NCI-H82 treated with DMSO at 0.1 percent for 48 hours (cell line): Measurements from ENCODE around the gene HK2.
A peak's percentile ranks its signal among the peaks of the same experiment; 100 is the strongest.
"Not testable (repeated sequence)": the region's sequence is repeated elsewhere in the genome, so short reads cannot be mapped to it uniquely, and the experiment has no call there.

Experiments
- DNase-seq: peaks from one replicate; lab custom pipeline; 2025; ENCODE audit not compliant: unreplicated experiment; lab: John Stamatoyannopoulos, UW

HK2 gene

DNA sequence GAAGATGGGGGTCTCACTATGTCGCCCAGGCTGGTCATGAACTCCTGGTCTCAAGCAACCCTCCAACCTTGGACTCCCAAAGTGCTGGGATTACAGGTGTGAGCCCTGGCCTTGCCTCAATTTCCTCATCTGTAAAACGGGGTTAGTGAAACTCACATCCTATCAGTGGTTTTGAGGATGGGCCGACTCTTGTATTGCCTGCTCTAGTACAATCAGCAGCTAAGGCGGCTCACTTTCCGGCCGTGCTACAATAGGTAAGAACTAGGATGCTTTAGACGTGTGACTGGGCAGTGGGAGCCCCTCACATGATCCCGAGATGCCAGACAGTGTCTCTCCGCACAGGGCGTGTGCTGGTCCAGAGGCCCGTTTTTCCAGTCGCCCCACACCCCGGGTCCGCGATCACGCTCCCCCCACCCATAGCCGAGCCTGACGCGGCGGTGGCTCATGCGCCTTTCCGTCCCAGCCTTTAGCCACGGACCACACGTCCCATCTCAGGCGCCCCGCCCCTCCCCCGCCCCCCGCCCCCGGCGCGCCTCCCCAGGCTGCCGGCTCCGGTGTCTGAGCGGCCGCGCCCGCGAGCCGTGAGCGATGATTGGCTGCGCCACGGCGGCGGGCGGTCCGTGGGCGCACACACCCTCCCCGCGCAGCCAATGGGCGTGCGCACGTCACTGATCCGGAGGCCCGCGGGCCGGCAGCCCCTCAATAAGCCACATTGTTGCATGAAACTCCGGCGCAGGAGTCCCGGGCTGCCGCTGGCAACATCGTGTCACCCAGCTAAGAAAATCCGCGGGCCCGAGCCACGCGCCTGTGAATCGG is at the start of gene HK2:
Gene HK2 (plus strand): TSS at position 710 of the 816 bp plus-strand sequence. CDS start 454 bp downstream, outside the sequence.
- DNase-seq = peak; percentile 73

DNA sequence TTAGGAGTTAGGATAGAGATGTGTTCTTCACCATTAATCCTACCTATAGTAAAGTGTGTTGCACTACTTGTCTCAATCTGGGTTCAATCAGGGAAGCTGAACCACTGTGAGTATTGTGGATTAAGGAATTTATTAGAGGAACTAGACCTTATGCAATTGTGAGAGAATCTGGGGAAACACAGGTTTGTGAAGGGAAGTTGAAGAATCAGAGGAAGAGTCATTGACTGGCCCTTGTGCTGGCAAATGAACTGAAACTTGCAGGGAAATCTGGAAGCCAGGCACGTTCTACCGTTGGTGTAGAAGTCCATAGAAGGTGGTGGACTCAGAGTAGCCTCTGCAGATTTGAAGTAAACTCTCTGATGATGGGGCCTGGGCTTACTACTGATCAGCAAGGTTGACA is 44.7 kb upstream of the HK2 start:
- DNase-seq = no peak

DNA sequence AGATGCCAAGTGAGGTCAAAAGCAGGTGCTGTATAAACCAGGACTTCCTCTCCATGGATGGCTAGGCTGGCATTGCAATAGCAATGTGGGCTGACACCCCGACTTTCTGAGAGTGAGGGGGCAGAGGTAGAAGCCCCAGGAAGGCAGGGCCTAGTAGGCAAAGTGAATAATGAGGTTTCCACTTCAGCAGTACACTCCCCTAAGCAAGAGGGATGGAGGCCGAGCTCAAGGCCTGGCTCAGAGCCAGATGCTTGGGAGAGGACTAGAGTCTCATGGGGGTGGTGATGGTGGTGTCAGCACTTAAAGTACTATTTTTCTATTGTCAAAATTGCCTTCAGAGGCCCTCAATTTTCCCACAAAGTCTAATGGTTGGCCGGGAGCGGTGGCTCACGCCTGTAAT is 41.6 kb upstream of the HK2 start:
- DNase-seq = no peak

DNA sequence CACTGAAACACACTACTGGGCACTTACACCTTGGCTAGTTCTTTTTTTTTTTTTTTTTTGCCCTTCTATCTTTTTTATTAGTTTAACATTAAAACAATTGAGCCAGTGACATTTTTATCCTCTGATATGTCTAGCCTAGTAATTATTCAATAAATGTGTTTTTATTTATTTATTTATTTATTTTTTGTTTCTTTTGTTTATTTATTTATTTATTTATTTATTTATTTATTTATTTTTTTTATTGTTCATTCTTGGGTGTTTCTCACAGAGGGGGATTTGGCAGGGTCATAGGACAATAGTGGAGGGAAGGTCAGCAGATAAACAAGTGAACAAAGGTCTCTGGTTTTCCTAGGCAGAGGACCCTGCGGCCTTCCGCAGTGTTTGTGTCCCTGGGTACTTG is 39.0 kb upstream of the HK2 start:
- not testable (repeated sequence) for DNase-seq

DNA sequence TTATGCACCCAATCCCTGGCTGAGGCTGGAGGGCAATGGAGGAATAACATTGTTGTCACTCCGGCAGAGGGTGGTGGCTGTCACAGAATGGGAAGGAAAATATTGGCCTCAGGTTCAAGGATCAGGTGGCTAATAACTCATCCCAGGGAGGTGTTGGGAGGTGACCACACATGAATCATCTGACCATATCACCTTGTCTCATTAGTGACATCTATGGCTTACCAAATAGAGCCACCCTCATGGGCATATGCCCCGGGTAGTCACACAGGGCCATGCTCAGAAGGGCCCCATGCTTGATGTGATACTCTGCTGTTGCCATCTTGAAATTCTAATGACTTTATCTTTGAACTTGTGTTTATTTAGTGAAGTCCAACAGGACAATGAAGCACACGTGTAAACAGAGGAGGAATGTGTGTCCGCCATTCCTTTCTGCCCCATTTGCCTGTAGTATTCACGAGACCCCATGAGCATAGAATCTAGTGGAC is 27.5 kb upstream of the HK2 start:
- no peak for DNase-seq

DNA sequence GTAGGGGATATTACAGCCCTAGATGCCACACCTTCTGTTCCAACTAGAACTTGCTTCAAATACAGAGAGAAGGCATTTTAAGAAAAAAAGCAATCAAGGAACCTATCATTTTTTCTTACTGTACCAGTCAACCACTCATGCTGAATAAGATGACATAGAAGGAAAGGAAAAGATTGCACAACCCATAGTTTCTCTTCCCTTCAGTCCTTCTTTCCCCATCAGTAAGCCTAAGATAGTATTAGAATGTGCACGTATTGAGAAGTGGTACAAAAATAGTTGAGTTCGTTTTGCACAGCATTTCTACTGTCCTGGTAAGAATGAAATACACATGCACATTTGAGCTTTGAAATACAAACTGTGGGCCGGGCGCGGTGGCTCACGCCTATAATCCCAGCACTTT is 27.0 kb upstream of the HK2 start:
- DNase-seq = no peak

DNA sequence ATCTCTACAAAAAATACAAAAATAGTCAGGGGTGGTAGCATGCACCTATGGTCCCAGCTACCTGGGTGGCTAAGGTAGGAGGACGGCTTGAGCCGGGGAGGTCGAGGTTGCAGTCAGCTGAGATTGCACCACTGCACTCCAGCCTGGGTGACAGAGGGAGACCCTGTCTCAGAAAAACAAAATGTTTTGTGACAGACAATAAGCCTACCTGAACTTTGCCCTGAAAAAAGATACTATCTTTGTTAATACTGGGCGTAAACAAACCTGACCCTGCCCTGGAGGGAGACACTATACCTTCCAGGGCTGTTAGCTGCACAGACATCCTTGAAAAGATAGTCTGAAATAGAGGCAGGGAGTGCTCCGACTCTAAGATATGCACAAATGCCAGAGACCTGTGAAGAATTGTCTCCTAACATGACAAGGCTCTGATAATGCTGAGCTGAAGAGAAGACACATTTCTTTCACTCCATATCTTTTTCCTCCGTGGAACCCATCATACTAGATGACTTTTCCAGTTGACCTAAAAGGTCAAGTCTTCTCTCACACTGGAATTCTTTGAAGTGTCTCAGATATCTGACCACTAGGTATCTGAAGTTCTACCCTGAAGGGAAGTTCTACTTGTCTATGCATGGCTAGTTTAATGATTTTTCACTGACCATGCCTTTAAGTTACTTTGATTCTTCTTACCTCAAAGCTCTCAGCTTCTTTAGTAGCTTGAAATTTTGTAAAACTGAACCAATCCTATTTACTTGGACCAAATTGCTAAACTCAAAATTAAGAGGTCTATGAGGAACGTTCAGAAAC is 20.9 kb upstream of the HK2 start:
- DNase-seq = no peak

DNA sequence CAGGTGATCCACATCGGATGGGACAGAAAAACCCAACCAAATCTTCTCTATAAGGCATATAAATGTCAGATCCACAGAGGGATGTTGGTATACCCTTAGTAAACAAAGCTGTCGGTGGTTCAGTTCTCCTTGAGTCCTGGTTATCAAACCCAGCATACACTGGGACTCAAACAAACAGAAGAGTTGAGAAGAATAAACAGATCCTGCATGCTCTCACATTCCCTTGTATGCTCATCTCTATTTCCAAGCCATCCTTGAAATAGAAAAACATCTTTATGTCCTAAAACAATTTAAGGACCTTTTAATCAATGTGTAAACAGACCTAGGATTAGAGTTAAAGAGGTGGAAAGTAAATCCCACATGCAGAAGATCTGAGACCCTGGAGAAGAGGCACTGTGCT is 19.8 kb upstream of the HK2 start:
- no peak for DNase-seq

DNA sequence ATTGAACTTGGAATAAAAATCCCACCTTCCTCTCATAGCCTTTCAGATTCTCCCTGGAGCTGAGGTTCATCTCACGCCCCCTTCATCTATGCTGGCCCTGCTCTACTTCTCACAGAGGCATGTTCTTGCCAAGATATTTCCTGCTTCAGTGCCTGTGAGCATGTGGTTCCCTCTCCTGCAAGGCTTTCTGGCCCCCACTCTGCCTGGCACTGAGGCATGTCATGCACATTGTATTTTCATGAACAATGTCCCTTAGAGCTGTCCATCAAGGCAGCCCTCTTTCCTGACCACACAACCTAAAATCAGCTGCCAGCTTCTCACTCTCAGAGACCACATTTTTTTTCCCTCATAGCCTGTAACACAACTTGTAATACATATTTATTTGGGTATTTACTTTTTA is 18.0 kb upstream of the HK2 start:
- no peak for DNase-seq

DNA sequence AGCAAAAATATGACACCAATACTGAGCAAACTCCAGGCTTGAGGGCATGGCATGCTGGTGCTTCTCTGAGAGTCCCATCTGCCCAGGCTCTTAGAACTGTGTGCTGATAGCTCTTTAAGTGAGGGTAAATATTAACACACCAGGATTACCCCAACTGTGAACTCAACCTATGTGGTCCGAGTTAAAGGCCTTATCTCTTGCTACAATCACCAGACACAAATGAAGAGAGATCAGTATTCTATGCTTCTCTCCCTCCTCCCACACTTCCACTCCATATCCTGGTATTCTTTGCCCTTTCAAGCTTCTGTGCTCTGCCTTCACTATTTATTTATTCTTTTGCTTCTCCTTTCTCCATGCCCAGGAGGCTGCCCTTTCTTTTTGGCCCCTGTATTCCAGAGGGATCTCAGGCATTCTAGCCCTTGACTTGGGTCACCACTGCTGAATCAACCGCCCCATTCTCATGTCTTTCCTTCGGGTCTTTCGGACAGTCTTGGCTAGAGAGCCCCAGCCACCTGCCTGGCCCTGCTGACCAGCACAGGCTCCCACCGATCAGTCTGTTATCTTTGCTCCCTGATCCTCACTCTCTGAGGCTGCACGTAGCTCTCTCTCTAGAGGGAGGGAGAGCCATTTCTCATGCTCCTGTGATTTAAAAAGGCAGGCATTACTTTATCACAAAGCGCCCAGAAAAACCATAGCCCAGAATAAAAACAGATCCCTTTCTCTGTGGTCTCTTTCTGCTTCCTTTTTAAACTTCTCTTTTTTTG is 17.2 kb upstream of the HK2 start:
- DNase-seq = no peak

DNA sequence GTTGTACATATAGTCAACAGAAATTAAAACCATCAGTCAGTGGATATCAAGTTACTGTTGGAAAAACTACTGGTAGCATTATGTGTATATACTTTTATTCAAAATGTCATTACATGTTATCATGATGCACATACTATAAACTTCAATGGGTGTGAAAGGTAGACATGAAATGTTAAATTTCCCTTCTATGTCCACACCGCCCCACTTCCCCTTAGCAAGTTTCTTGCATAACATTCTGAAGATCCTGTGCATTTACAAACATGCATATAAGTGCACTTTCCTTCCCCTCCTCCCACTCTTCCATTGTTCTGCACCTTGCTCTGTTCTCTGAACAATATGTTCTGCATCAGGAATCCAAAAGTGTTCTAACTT is 16.6 kb upstream of the HK2 start:
- no peak for DNase-seq

DNA sequence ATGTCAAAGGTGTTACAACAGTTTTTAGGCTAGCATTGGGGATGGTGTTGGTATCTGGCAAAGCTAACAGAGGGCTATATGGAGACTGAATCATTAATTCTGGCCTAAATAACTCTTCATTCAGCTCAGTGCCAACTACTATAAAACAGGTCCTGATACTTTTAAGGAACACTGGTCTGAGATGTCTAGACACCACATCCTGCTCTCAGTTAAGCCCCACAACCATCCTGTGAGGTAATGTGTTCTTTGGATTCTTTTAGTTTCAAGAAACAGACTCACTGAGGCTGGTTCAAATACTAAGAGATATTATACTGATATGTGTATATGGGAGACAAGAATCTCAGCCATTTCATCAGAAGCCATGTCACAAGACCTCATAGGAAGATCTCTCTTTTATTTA is 14.2 kb upstream of the HK2 start:
- no peak for DNase-seq

DNA sequence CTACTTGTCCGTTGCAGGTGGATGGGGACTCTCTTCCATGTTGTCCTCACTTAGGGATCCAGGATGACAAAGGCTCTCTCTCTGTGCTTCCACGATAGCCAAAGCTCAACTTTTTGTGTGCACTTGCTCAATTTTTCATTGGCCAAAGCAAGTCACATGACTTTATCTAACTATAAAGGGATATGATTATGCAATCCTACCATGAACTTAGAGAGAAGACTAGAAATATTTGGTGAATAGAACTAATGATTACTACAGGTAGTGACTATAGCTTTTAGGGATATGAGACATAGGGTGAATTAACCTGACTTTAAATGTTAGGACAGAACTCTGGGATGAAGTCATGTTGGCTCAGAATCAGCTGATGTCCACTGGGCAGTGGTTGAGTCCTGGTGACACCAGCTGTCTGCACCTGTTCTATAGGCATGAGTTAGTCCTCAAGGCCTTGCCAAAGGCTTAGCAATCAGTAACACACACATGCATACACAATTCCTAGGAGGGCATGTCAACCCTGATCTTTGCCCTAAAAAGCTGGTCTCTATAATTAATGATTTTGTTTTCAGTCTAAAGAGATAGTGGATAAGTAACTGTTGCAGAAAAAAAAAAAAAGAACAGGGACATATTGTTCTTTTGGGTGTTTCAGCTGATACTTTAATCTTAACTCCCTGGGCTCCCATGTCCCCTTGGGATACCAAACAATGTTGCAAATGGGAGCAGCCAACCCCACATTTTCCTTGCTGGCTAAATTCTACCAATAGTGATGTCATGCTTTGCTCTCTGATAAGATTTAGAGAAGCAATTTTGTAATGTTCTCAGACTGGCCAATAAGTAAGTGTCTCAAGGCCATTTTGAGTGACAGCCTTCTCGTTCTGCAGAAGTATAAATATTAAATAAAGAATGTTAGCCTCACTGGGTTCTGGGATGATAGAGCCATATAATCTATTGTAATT is 12.5 kb upstream of the HK2 start:
- DNase-seq = no peak

DNA sequence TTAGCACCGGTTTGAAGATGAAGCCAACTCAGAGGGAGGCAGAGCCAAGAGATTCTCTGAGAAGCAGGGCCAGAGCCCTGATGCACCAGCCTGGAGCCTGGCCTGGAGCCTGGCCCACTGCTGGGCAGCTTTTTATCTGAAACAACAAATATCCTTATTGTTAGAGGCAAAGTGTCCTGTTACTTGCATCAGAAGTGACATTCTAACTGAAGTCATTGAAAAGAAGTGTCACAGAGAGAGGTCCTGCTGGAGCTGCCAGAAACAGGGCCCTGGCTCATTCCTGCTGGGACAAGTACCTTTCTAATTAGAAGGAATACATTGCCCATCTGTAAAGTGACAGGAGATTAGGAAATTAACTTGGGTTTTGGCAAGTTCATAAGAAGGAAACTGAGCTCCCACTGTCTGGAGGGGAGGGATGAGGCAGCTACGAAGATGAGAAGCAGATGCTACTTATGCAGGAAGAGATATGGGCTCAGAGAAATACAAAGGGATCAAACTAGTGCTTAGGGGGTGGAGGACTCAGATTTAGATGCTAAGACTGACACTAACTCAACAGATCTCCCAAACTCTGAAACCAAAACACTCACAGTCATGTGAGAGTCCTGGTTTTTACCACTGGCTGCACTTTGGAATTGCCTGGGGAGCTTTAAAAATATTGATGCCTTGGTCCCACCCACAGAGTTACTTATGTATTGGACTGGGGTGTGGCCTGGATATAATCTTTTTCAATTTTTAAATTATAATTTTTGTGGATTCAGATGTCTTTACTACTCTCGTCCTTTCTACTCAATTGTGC is 11.0 kb upstream of the HK2 start:
- peak; percentile 94 for DNase-seq

DNA sequence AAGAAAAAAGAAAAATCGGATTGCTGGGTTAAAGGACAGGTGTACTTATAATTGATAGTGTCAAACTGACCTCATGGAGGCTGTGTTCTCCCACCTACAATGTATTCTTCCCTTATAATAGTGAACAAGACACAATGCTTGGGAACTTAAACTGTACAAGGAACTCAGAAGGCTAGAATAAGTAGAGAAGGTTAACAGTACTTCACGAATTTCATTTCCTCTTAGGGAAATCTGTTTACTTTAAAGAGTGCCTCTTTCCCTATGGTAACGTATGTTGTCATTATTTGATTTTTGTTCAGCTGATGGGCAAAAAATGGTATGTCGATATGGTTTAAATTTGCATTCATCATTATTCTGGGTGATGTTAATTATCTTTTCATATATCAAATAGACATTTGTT is 9.2 kb upstream of the HK2 start:
- no peak for DNase-seq

DNA sequence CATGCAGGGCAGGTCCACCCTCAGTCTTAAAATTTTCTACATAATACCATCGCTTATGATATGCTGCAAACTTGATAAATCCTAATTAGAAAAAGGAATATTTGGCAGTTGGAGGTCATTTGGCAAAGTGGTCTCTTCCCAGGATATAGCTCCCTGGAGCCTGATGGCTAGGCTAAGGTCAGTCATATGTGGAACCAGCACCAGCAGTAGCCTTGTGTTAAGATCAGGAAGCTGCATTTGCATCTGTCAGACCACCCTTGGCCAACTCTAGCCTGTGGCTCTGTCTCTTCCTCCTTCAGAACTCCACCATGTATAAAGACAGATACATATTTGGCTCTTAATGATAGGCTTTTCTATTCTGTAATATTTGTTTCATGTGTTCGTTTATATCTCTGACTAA is 5.4 kb upstream of the HK2 start:
- DNase-seq = no peak

DNA sequence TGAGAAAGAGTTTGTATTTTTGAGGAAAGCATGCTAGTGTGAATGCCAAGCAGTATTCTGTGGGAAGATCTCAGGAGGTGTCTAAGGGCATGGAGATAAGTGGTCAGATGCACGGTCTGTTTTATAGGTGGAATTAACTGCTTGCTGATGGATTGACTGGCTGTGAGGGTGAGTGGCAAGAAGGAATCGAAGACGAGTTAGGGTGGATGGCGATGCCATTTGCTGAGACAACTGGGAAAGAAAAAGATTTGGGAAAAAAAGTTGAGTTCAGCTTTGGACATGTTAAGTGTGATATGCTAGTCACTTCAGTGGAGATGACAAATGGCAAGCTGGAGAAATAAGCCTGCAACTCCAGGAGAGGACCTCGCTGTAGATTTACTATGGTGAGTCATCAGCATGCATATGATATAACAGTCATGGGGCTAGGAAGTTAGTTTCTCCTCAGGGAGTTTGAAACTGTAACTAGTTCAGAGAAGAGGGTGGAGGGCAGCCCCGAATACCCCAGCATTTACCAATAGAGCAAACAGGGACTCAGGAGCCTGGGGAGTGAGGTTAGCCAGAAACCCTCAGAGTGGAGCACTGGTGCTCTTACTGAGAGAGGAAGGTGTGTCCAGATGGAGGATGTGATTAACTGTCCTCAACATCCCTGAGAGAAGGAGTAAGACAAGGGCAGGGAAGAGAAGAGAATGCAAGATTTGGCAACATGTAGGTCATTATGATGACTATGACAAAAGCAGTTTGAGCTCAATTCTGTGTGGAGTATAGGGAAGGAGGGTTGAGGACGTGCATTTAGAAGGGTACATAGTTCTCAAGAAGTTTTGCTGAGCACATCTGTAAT is 2.0 kb upstream of the HK2 start:
- DNase-seq = no peak

DNA sequence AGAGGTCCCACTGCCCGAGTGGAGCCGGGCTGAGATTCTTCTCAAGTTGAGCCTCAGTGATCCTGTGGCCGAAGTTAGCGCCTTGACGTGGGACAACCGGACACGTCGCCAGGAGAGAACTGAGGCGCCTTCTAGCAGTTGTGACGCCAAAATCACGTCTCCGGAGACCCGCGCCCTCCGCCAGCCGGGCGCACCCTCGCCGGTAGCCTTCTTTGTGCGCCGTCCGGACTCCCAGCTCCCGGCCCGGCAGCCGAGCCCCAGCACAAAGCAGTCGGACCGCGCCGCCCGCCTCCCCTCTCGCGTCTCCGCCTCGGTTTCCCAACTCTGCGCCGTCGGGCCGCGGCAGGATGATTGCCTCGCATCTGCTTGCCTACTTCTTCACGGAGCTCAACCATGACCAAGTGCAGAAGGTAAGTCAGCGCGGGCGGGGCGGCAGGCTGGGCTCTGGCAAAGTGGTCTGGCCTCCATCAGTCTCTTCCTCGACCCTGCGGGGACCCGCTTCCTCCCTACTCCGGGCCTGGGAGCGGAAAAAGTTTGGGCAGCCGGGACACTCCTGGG is 386 bp downstream of the HK2 start:
- not testable (repeated sequence) for DNase-seq
